ENCODE measurements around the gene TNFRSF14.

Gene TNFRSF14

DNA sequence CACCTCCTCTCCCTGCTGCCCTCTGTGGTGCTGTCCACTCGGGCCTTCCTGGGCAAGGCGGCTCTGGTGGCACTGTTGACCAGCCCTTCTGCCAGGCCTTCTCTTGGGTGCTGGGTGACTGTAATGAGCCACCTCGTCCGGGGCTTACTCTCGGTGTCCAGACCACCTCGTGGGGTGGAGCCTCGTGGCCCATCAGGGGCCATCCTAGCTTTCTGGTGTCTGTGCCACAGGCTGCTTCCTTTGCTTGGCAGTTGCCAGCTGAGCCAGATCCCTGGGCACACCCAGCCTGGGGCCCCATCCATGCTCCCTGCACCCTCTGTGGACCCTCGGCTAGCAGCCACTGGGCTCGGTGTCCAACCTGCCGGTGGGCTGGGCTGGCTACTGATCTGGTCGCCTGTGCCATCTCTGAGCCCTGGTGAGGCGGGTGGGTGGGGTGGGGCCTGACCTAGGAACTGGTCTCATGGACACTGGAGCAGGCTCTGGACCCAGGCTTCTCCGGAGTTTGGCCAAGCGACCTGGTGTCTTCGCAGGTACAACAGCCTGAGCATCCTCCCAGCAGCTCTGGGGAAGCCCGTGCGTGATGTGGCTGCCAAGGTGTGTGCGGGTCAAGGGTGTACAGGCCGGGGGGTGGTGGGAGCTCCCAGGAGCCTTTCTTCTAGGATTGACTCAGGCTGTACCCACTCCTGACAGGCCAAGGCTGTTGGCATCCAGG lies 31.8 kb downstream of the TNFRSF14 start:
- TF ChIP-seq ZNF384 (IDR thresholded peaks at IDR 0.05) (no peak), FOXK2 (IDR thresholded peaks at IDR 0.05) (no peak), ARNT (IDR thresholded peaks at IDR 0.05) (no peak), ELF4 (IDR thresholded peaks at IDR 0.05) (no peak), LEF1 (IDR thresholded peaks at IDR 0.05; ENCODE audit: borderline replicate concordance) (no peak), CTBP1 (IDR thresholded peaks at IDR 0.05; ENCODE audit: borderline replicate concordance) (no peak), BHLHE40 (IDR thresholded peaks at IDR 0.05; ENCODE audit: borderline replicate concordance) (no peak), SP1 (IDR thresholded peaks at IDR 0.05) (no peak), NFRKB (IDR thresholded peaks at IDR 0.05) (no peak), FOXA1 (IDR thresholded peaks at IDR 0.05) (no peak), TARDBP (IDR thresholded peaks at IDR 0.05) (no peak), FOXM1 (IDR thresholded peaks at IDR 0.05; ENCODE audit: borderline replicate concordance) (no peak), L3MBTL2 (conservative IDR thresholded peaks at IDR 0.05) (no peak), HDGF (IDR thresholded peaks at IDR 0.05; ENCODE audit: borderline replicate concordance) (no peak), SUZ12 (IDR thresholded peaks at IDR 0.05) (no peak)
- TF ChIP-seq, protein P1, sequence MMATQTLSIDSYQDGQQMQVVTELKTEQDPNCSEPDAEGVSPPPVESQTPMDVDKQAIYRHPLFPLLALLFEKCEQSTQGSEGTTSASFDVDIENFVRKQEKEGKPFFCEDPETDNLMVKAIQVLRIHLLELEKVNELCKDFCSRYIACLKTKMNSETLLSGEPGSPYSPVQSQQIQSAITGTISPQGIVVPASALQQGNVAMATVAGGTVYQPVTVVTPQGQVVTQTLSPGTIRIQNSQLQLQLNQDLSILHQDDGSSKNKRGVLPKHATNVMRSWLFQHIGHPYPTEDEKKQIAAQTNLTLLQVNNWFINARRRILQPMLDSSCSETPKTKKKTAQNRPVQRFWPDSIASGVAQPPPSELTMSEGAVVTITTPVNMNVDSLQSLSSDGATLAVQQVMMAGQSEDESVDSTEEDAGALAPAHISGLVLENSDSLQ (IDR thresholded peaks at IDR 0.05), result no peak
- POLR2A ChIA-PET, result no interaction called here
- DNase-seq (ENCODE audit: extremely low spot score), result no peak
- CTCF ChIA-PET, result no interaction called here

DNA sequence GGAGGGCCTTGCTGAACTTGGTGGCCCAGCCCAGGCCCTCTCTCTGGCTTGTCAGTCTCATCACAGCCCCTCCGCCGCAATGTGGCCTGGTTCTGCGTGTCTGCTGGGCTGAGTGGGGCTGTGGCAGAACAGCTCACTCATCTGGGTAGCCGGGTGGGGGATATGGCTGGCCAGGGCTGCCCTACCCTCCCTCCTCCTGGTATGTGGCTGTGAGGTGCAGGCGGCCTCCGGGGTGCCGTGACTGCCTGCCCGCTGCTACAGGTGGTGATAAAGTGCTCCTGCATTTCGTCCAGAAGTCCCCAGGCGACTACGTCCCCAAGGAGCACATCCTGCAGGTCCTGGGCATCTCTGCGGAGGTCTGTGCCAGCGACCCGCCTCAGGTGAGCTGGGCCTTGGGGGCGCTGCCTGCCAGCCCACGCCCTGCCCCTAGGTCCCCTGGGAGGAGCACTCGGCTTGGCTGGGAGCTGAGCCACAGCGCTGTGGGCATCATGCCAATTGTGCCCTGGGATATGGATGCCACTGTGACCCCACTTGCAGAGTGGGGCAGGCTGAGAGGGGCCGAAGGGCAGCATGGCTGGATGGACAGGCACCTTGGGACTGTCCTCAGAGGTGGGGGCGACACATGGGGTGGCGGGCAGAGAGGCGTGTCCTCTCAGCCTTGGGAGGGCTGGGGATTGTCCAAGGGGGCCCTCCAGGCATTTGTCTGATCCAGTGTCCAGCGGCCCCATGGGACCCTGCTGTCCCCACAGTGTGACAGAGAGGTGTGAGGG lies 32.7 kb downstream of the TNFRSF14 start:
- DNase-seq (ENCODE audit: extremely low spot score), result no peak
- POLR2A ChIA-PET, result no interaction called here
- CTCF ChIA-PET, result no interaction called here
- TF ChIP-seq, protein P1 (IDR thresholded peaks at IDR 0.05), result no peak
- TF ChIP-seq NFRKB (IDR thresholded peaks at IDR 0.05), result no peak

DNA sequence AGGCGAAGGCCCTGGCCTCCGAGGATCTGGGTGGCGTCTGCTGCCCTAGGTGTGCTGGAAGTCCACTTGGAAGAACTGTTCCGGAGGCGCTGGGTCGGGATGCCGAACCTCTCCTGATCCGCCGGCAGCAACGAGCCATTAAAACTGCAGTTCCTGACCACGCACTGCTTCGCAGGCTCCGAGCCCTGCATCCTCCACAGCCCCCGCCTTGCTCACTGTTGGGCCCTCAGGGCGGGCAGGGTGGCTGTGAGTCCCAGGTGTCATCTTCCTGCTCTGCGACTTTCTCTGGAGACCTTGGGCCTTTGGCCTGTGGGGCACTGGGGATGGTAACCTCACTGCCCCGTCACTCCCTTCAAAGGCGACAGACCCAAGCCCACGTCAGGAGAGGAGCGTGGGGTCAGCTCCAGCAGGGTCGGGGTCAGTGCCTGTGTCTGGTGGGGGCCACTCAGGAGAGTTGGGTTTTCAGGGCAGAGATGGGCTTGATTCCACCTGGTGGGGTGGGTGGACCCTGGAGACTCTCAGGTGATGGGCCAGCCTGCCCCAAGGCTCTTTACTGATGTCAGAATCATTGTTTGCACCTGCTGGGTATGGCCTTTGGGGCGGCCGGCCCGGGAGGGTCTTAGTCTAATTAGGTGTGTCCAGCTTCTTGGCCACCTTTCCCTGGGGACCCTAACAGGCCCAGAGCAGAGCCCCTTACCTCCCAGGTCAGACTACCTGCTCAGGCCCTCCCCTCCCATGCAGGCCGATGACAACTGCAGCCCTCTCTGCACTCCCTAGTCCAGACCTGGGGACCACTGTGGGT lies 33.5 kb downstream of the TNFRSF14 start:
- DNase-seq (ENCODE audit: extremely low spot score), result no peak
- CTCF ChIA-PET, result no interaction called here
- TF ChIP-seq FOXA1 (IDR thresholded peaks at IDR 0.05) (no peak), CTBP1 (IDR thresholded peaks at IDR 0.05; ENCODE audit: borderline replicate concordance) (no peak), FOXM1 (IDR thresholded peaks at IDR 0.05; ENCODE audit: borderline replicate concordance) (no peak), HDGF (IDR thresholded peaks at IDR 0.05; ENCODE audit: borderline replicate concordance) (no peak), ARNT (IDR thresholded peaks at IDR 0.05) (no peak), NFRKB (IDR thresholded peaks at IDR 0.05) (no peak), ELF4 (IDR thresholded peaks at IDR 0.05) (no peak), FOXK2 (IDR thresholded peaks at IDR 0.05) (no peak), LEF1 (IDR thresholded peaks at IDR 0.05; ENCODE audit: borderline replicate concordance) (no peak), SP1 (IDR thresholded peaks at IDR 0.05) (no peak), BHLHE40 (IDR thresholded peaks at IDR 0.05; ENCODE audit: borderline replicate concordance) (no peak), ZNF384 (IDR thresholded peaks at IDR 0.05) (no peak), SUZ12 (IDR thresholded peaks at IDR 0.05) (no peak), TARDBP (IDR thresholded peaks at IDR 0.05) (no peak), L3MBTL2 (conservative IDR thresholded peaks at IDR 0.05) (no peak)
- TF ChIP-seq, protein P1 (IDR thresholded peaks at IDR 0.05), result no peak
- POLR2A ChIA-PET, result no interaction called here

DNA sequence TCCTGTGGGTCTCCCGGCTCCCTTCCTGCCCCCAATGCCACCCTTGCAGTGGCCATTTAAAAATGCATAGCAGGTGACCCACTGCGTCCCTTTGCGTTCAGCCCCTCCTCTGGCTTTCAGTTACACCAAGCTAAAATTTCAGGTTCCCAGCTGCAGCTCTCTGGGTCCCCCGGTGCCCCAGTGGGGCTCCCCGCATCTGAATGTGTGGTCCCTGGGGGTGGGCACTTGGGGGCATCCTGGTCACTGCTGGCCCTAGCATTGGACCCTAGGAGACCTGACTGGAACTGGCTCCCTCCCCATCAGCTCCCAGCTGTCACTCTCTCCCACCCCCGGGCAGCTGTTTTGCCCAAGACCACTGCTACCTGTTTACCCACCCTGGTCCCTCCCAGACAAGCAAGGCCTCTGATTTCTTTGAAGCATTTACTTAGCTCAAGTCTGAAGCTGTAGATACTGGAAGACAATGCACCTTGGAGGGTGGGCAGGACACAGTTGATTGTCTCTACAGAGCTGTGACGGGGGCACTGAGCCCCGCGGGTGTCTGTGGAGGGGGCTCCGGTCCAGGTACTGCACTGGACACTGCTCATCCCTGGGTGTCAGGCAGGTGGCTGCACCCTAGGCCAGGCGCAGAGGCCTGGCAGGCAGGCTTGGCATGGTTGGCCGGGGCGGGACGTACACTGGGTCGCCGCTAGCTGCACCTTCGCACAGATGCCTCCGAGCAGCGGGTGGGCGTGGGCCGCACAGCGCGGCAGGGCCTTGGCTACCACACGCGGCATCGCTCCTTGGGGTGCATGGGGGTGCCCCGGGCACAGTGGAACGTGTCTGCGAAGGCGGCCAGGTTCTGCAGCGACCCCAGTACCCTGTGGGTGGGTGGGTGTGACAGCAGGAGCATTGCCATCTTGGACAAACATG lies 34.3 kb downstream of the TNFRSF14 start:
- DNase-seq (ENCODE audit: extremely low spot score), result no peak
- TF ChIP-seq ZNF384 (IDR thresholded peaks at IDR 0.05), result no peak
- TF ChIP-seq ARNT (IDR thresholded peaks at IDR 0.05), result no peak
- TF ChIP-seq, protein P1 (IDR thresholded peaks at IDR 0.05), result no peak
- TF ChIP-seq NFRKB (IDR thresholded peaks at IDR 0.05), result no peak
- TF ChIP-seq BHLHE40 (IDR thresholded peaks at IDR 0.05; ENCODE audit: borderline replicate concordance), result no peak
- no peak for TF ChIP-seq CTBP1 (IDR thresholded peaks at IDR 0.05; ENCODE audit: borderline replicate concordance)
- TF ChIP-seq FOXM1 (IDR thresholded peaks at IDR 0.05; ENCODE audit: borderline replicate concordance), result no peak
- no peak for TF ChIP-seq FOXK2 (IDR thresholded peaks at IDR 0.05)
- no peak for TF ChIP-seq SP1 (IDR thresholded peaks at IDR 0.05)
- no peak for TF ChIP-seq ELF4 (IDR thresholded peaks at IDR 0.05)
- no peak for TF ChIP-seq LEF1 (IDR thresholded peaks at IDR 0.05; ENCODE audit: borderline replicate concordance)
- no peak for TF ChIP-seq L3MBTL2 (conservative IDR thresholded peaks at IDR 0.05)
- no peak for TF ChIP-seq FOXA1 (IDR thresholded peaks at IDR 0.05)
- ChIA-PET CTCF (no interaction called here), POLR2A (no interaction called here)
